Neural progenitor cell (in vitro differentiated cells): ENCODE data around the gene BTBD6. TPM values are rescaled to one million over a fixed set of nuclear protein-coding genes. Genes with fewer than 3 reads are reported as not detected.

Source experiments
- DNase-seq: peaks from one replicate; pipeline ENCODE4 v3.0.0-alpha.2; 2016; ENCODE audit warnings: low spot score
- H2AFZ ChIP-seq: fragments of 200-600 bp; sonication (generic); replicated peaks from 2 replicates; pipeline ENCODE4 v1.6.1; 2016; ENCODE audit warnings: antibody characterized with exemption
- H3F3A ChIP-seq: fragments of 200-600 bp; sonication (generic); 2 replicates; pipeline ENCODE4 v1.6.1; 2016; ENCODE audit warnings: antibody characterized with exemption, low read depth
- H3K27ac ChIP-seq: fragments of 200-600 bp; sonication (generic); 2 replicates; pipeline ENCODE4 v1.5.1; 2016; ENCODE audit warnings: mild to moderate bottlenecking
- H3K27me3 ChIP-seq: fragments of 200-600 bp; sonication (generic); 2 replicates; pipeline ENCODE4 v1.6.1; 2016; ENCODE audit warnings: mild to moderate bottlenecking, moderate library complexity
- H3K36me3 ChIP-seq: fragments of 200-600 bp; sonication (generic); 2 replicates; pipeline ENCODE4 v1.5.1; 2016
- H3K4me1 ChIP-seq: fragments of 200-600 bp; sonication (generic); 2 replicates; pipeline ENCODE4 v1.6.1; 2016; ENCODE audit warnings: mixed run types
- H3K4me2 ChIP-seq: fragments of 200-600 bp; sonication (generic); 2 replicates; pipeline ENCODE4 v1.6.1; 2016
- H3K4me3 ChIP-seq: fragments of 200-600 bp; sonication (generic); 2 replicates; pipeline ENCODE4 v1.5.1; 2016
- H3K79me2 ChIP-seq: fragments of 200-600 bp; sonication (generic); 2 replicates; pipeline ENCODE4 v1.6.1; 2016; ENCODE audit warnings: low read depth
- H3K9ac ChIP-seq: fragments of 200-600 bp; sonication (generic); 2 replicates; pipeline ENCODE4 v1.6.1; 2016
- H3K9me3 ChIP-seq: fragments of 200-600 bp; sonication (generic); 2 replicates; pipeline ENCODE4 v1.5.1; 2016; ENCODE audit warnings: low read depth
- H4K20me1 ChIP-seq: fragments of 200-600 bp; sonication (generic); 2 replicates; pipeline ENCODE4 v1.6.1; 2016; ENCODE audit warnings: low read depth
- H3K27ac Mint-ChIP-seq: 3 replicates; pipeline ENCODE4 v1.8.0; 2021; ENCODE audit warnings: mixed read lengths
- H3K27me3 Mint-ChIP-seq: 2 replicates; pipeline ENCODE4 v1.8.0; 2022; ENCODE audit warnings: low read depth, mild to moderate bottlenecking, inconsistent platforms, moderate library complexity, mixed read lengths; ENCODE audit not compliant: insufficient read depth
- H3K36me3 Mint-ChIP-seq: 3 replicates; pipeline ENCODE4 v1.8.0; 2021; ENCODE audit warnings: mixed read lengths
- H3K4me1 Mint-ChIP-seq: 3 replicates; pipeline ENCODE4 v1.8.0; 2021; ENCODE audit warnings: mixed read lengths
- H3K4me3 Mint-ChIP-seq: 3 replicates; pipeline ENCODE4 v1.8.0; 2021; ENCODE audit warnings: mild to moderate bottlenecking, moderate library complexity, mixed read lengths
- H3K9me3 Mint-ChIP-seq: 3 replicates; pipeline ENCODE4 v1.8.0; 2020; ENCODE audit warnings: mixed read lengths
- EZH2 ChIP-seq: fragments of 200-600 bp; sonication (generic); IDR thresholded peaks from 2 replicates; pipeline ENCODE4 v1.6.1; 2017; ENCODE audit warnings: antibody characterized with exemption, mild to moderate bottlenecking, moderate library complexity
- EZH2phosphoT487 ChIP-seq: fragments of 200-600 bp; sonication (generic); IDR thresholded peaks from 2 replicates; pipeline ENCODE4 v1.6.1; 2017; ENCODE audit warnings: antibody characterized with exemption
- total RNA-seq: library from RNA; depleted of rRNA; stranded (reverse); fragments of >200 nt; gene quantifications from 2 replicates; pipeline ENCODE4 v1.2.3, GENCODE V29; 2015; ENCODE audit warnings: low replicate concordance
- TF ChIP-seq, protein P1 (sequence below): fragments of 200-600 bp; sonication (generic); IDR thresholded peaks from 2 replicates; pipeline ENCODE4 v1.5.1; 2017; ENCODE audit warnings: antibody characterized with exemption, mild to moderate bottlenecking

Gene BTBD6
- total RNA-seq, result 9.0 and 15.0 TPM in 2 replicates

DNA sequence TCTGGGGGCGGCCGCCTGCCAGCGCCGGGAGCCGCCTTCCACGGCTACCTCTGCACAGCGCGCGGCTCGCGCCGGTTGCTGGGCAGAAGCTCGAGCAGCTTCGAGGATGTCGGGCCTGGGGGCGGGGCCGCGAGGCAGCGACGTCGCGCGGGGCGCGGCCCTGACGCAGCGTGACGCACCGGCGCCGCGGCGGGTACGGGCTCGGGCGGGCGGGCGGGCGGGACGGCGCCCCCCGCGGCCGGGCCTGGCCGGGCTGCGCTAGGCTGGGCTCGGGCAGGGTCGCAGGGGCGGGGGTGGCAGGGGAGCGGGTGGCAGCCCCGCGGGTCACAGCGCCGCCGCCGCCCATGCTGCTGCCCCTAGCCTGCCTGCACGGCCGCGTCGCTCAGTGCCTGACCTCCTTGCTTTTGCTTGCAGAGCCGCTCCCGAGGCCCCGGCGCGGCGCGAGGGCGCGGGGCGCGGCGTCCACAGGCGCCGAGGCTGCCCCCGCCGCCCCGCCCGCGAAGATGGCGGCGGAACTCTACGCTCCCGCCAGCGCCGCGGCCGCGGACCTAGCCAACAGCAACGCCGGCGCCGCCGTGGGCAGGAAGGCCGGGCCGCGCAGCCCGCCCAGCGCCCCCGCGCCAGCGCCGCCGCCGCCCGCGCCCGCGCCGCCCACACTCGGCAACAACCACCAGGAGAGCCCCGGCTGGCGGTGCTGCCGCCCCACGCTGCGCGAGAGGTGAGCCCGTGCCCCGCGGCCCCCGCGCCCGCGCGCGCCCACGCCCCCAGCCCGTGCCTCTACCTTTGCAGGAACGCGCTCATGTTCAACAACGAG lies at the start of gene BTBD6:
Gene BTBD6 (plus strand): TSS at position 166 of the 814 bp plus-strand sequence. CDS start 179 bp downstream, at position 345.
- Mint-ChIP-seq H3K9me3 (no peaks in the 10 kb centered on the region), H3K4me3 (peak within 1 kb of the TSS; percentile 86), H3K27me3 (peaks cover 4% of the 10 kb centered on the region), H3K27ac (no peak within 1 kb of the TSS), H3K4me1 (peaks cover 4% of the 10 kb centered on the region), H3K36me3 (peaks cover 16% of the 10 kb centered on the region)
- Histone ChIP-seq H3K4me3 (peak within 1 kb of the TSS; percentile 64), H3K4me2 (peak within 1 kb of the TSS; percentile 95), H3K36me3 (no peaks in the 10 kb centered on the region), H3K79me2 (peaks cover 35% of the 10 kb centered on the region), H3K9ac (no peak within 1 kb of the TSS), H3K27ac (no peak within 1 kb of the TSS), H3K27me3 (peaks cover 7% of the 10 kb centered on the region), H3K9me3 (no peaks in the 10 kb centered on the region), H4K20me1 (peaks cover 37% of the 10 kb centered on the region), H3F3A (peaks cover 11% of the 10 kb centered on the region), H2AFZ (peak within 1 kb of the TSS; percentile 71), H3K4me1 (peaks cover 10% of the 10 kb centered on the region)
- peak; percentile 94 for DNase-seq
- no peak for TF ChIP-seq EZH2
- TF ChIP-seq, protein P1, sequence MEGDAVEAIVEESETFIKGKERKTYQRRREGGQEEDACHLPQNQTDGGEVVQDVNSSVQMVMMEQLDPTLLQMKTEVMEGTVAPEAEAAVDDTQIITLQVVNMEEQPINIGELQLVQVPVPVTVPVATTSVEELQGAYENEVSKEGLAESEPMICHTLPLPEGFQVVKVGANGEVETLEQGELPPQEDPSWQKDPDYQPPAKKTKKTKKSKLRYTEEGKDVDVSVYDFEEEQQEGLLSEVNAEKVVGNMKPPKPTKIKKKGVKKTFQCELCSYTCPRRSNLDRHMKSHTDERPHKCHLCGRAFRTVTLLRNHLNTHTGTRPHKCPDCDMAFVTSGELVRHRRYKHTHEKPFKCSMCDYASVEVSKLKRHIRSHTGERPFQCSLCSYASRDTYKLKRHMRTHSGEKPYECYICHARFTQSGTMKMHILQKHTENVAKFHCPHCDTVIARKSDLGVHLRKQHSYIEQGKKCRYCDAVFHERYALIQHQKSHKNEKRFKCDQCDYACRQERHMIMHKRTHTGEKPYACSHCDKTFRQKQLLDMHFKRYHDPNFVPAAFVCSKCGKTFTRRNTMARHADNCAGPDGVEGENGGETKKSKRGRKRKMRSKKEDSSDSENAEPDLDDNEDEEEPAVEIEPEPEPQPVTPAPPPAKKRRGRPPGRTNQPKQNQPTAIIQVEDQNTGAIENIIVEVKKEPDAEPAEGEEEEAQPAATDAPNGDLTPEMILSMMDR, result no peak
- TF ChIP-seq EZH2phosphoT487, result no peak

DNA sequence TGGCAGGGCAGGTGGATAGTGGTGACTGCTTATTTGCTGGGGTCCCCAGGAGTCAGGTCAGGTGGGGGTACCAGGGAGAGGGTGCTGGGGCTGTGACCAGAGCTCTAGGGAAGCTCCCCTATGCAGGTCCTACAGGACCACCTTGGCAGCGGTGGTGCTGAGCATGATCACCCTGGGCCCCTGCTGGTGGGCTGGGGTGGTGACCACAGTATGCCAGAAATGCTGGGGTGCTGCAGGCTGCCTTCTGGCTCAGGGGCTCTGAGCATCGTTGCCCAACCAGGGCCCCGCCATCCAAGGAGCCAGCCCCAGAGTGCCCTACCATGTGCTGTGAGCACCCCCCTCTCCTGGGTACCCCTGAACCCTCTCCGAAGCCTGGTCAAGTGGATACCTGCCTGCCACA lies 49.7 kb upstream of the BTBD6 start:
- DNase-seq, result no peak
- no peaks in the 10 kb centered on the region for H3K36me3 Mint-ChIP-seq
- H3K4me3 Mint-ChIP-seq, result no peak overlapping the region
- Histone ChIP-seq H4K20me1 (no peaks in the 10 kb centered on the region), H3K36me3 (no peaks in the 10 kb centered on the region), H3K27me3 (peaks cover 34% of the 10 kb centered on the region), H2AFZ (no peak overlapping the region), H3K4me1 (peaks cover 35% of the 10 kb centered on the region), H3K4me3 (no peak overlapping the region), H3F3A (peaks cover 28% of the 10 kb centered on the region), H3K4me2 (no peak overlapping the region), H3K79me2 (no peaks in the 10 kb centered on the region), H3K27ac (no peak overlapping the region), H3K9me3 (no peaks in the 10 kb centered on the region), H3K9ac (no peak overlapping the region)
- peaks cover 20% of the 10 kb centered on the region for H3K4me1 Mint-ChIP-seq
- H3K9me3 Mint-ChIP-seq, result no peaks in the 10 kb centered on the region
- H3K27ac Mint-ChIP-seq, result no peak overlapping the region
- H3K27me3 Mint-ChIP-seq, result peaks cover 17% of the 10 kb centered on the region
- TF ChIP-seq, protein P1, result peak; percentile 15
- TF ChIP-seq EZH2phosphoT487, result no peak

DNA sequence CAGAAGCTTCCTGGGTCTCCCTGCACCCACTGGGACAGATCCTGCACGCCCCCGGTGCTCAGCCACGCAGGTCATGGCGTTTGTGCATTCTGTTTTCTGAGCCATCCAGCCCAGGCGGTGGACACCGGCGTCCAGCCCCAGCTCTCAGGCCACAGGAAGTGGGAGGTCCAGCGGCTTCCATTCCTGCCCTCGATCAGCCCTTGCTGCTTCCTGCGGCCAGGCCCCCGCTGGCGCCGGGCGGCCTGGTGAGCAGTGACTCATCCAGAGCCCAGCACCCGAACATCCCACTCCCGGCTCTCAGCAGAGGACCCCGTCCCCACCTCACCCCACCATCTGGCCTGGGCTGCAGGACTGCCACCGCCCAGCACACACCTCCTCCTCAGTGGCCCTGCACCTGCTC lies 49.2 kb upstream of the BTBD6 start:
- H3K36me3 Mint-ChIP-seq, result no peaks in the 10 kb centered on the region
- no peak for DNase-seq
- peaks cover 20% of the 10 kb centered on the region for H3K4me1 Mint-ChIP-seq
- H3K27me3 Mint-ChIP-seq, result peaks cover 17% of the 10 kb centered on the region
- H3K27ac Mint-ChIP-seq, result no peak overlapping the region
- Histone ChIP-seq H3K36me3 (no peaks in the 10 kb centered on the region), H2AFZ (no peak overlapping the region), H3K4me1 (peaks cover 36% of the 10 kb centered on the region), H3K9ac (no peak overlapping the region), H3K79me2 (no peaks in the 10 kb centered on the region), H3K27ac (no peak overlapping the region), H3K4me2 (no peak overlapping the region), H3K9me3 (no peaks in the 10 kb centered on the region), H3K27me3 (peaks cover 29% of the 10 kb centered on the region), H3K4me3 (no peak overlapping the region), H4K20me1 (no peaks in the 10 kb centered on the region), H3F3A (peaks cover 28% of the 10 kb centered on the region)
- H3K9me3 Mint-ChIP-seq, result no peaks in the 10 kb centered on the region
- H3K4me3 Mint-ChIP-seq, result no peak overlapping the region
- no peak for TF ChIP-seq EZH2phosphoT487
- no peak for TF ChIP-seq EZH2
- TF ChIP-seq, protein P1, result no peak
